ENCODE data around the gene PEX1.
"Not testable (repeated sequence)": the region's sequence is repeated elsewhere in the genome, so short reads cannot be mapped to it uniquely, and the experiment has no call there.

Gene PEX1

DNA sequence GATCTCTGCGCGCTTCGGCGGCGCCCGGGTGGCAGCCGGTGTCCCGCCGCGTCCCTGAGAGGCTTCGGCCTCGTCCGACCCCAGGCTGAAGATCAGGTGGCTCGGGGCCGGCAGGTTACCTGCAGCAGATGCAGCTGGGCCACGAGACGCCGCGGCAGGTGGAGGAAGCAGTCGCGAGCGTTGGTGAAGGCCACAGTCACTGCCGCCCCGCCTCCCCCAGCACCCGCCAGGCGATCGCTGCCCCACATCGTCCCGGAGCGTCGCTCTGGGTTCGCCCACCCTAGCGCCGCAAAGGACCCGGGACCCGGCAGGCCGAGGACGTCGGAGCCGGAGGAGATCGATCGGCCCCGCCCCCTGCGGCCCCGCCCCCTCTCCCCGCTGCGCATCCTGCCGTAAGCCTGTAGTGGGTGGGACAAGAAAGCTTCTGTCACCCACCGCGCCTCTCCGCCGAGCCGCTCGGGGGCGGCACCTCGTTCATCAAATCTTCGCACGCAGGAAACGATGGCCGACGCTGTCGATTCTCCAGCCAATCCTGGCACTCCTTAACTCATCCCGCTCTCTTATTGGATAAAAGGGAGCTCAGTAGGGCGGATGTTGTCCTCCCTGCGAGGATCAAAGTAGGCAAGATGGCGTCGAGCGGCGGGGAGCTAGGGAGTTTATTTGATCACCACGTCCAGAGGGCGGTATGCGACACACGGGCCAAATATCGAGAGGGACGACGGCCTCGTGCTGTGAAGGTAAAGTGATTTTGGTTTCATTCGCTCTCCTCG is at the start of gene PEX1, which contains the start of gene RBM48:
PEX1 (minus strand) TSS at position 333 of the 770 bp plus-strand sequence; CDS start at position 248, 85 bp downstream.
RBM48 (plus strand) TSS at position 608 of the 770 bp plus-strand sequence; CDS start at position 627, 19 bp downstream.
- DNase-seq = peak; percentile 99 to 100

DNA sequence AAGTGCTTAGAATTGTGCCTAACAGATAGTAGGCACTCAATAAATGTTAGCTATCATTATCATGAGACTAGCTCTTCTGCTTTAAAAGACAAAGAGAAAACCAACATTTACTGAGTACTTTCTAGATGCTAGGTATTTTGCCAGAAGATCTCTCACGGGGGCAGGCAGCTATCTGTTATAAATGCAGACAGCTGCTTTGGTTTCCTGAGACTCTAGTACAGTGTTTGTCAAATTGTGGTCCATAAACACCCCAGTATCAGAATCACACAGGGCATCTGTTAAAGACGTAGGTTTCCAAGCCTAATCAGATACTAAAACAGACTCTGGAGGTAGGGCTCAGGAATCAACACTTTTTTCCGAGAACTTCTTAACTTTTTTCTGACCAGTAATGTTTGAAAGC is 48.0 kb upstream of the PEX1 start:
- DNase-seq = no peak

DNA sequence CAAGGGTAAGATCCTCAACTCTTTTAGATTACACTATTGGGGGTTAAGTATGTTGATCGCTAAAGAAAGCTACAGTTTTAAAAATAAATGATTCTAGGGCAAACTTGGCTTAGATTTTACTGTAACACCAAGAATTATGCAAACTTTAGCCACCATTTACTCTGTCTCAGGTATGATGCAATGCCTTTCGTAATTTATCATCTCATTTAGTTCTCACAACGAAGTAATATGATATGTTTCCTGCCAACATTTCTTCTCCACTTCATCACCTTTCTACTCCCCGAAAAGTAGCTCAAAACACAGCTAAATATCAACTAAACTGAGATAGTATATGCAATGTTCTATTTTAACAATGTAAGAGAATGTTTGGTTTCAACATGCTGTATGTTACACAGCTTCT is 40.8 kb upstream of the PEX1 start:
- DNase-seq = no peak

DNA sequence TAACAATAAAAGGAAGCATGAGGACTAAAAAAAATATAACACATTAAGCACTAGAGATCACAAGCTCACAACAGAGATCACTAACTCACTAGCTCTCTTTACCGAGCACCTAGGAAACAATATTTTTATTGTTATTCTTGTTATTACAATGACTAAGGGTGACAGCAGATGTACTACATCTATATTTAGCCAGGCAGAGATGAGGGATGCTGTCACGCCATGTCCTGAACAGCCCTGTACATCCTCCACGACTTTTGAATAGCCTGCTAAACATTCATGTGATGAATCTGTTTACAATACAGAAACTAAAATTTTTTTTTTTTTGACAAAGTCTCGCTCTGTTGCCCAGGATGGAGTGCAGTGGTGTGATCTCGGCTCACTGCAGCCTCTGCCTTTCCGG is 39.1 kb upstream of the PEX1 start:
- DNase-seq = no peak

DNA sequence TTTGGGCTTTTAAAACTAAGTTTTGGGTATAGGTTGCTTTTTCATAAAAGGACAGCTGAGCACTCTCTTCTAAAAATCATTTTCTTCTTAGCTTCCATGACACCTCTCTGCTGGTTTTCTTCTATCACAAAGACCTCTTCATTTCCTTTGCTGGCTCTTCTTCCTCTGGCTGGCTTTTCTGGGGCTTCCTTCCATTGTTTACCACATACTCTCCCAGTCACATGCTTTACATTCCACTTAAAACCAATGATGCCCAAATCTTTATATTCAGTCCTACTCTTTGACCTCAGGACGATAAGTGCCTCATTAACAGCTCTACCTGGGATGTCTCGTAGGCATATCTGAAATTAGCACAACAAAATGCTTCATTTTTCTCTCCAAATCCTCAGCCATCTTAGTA is 35.0 kb upstream of the PEX1 start:
- no peak for DNase-seq

DNA sequence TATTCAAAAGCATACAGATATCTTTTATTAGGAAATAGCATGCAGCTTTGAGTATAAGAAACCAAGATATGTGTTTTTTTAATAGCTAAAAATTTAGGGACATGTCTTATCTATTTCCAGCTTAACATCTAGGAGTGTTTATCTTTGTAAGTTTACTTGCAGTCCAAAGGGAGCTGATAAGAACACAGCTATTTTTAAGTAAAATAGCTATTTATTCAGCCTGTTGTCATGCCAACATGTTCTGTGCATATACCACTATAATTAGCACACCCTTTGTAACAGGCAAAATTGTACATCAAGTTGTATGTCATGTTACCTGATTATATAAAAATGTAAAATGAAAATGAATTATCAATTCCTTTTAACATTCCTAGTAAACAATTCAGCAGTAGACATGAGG is 32.3 kb upstream of the PEX1 start:
- DNase-seq = no peak

DNA sequence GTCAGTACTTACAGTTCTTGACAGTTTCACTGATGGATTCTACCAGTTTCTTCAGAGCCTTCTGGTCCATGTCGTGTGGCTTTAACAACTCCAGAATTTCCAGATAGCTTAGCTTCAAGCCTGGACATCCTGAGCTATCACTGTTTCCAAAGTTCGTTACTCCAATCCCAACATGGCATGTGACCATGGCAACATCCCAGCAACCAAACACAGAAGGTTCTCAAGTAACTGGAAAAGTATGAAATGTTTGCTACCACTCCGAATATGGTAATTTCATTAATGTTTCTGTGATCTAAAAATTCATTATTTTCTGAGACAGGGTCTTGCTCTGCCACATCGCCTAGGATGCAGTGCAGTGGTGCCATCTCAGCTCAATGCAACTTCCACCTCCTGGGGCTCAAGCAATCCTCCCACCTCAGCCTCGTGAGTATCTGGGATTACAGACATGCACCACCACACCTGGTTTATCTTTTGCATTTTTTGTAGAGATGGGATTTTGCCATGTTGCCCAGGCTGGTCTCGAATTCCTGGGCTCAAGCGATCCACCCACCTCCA is 29.6 kb upstream of the PEX1 start:
- DNase-seq = no peak

DNA sequence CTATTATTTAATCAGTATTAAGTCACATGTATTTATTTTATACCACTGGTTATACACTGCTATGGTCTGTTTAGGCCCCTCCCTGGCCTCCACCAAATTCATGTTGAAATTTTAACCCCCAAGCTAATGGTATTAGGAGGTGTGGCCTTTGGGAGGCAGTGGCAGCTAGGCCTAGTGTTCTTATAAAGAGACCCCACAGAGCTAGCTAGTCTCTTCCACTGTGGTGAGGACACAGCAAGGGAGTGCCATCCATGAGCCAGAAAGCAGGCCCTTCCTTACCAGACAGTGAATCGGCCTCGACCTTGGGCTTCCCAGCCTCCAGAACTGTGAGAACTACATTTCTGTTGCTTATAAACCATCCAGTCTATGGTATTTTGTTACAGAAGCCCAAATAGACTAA is 28.9 kb upstream of the PEX1 start:
- no peak for DNase-seq

DNA sequence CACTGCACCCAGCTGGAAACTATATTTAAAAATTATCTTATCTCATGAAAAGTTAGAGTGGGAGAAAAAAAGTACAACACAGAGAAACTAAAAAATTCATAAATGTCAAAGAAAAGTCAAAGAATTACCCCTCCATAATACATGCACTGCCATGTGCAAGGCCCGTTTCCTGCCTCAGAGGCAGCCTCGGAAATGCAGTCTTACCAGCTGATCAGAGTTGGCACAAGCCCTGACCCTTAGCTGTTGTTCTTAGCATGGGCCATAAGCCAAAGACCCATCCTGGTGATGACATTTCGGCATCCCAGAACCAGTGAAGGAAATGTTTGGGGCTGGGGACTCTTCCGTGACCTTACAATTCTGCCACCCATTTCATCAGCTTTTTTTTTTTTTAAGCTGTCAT is 21.9 kb upstream of the PEX1 start:
- no peak for DNase-seq

DNA sequence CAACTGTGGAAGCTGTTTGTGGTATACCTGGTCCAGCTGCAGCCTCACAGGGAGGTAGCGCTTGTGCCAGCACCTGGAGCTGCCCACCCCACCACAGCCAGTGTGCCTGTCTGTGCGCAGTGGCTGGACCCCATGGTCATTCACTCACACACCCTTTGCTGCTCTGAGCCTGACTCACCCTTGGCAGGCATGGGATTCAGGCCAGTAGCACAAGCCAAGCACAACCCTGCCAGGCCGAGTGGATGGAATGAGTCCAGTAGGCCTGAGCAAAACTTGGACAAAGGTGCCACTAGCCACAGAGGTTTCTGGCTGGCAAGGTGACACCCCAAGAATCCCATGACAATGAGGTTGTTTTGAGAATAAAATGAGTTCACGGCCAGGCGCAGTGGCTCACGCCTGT is 19.3 kb upstream of the PEX1 start:
- no peak for DNase-seq

DNA sequence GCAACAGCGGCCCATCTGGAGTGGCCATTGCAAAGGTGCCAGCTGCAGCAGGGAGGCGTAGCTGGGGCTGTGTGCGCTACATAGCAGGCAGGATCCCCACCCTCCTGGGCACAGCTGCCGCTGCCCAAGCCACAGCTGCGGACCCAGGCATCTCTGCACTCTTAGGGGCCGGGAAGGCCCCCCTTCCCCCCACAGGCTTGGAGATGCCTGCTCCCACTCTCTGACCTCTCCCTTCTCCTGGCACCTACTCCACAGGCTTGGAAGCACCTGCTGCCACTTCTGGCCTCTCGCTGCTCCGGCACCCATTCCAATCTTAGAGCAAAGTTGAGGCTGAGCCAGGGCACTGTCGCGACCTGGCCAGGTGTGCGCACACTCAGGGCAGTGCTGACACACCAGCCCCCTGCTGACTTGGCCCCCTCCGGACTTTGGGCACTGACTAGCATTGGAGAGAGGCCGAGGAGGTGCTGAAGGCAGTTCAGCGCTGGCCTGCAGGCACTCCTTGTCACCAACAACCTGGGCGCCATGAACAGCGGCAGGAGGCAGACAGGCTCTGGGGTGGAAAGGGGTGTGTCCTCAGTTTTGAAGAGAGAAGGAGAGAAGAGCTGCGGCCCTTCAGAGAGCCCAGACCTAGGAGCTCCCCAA is 18.7 kb upstream of the PEX1 start:
- DNase-seq = no peak

DNA sequence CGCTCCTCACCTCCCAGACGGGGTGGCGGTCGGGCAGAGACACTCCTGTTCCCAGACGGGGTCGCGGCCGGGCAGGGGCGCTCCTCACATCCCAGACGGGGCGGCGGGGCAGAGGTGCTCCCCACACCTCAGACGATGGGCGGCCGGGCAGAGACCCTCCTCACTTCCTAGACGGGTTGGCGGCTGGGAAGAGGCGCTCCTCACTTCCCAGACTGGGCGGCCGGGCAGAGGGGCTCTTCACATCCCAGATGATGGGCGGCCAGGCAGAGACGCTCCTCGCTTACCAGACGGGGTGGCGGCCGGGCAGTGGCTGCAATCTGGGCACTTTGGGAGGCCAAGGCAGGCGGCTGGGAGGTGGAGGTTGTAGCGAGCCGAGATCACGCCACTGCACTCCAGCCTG is 16.8 kb upstream of the PEX1 start:
- DNase-seq = not testable (repeated sequence)

DNA sequence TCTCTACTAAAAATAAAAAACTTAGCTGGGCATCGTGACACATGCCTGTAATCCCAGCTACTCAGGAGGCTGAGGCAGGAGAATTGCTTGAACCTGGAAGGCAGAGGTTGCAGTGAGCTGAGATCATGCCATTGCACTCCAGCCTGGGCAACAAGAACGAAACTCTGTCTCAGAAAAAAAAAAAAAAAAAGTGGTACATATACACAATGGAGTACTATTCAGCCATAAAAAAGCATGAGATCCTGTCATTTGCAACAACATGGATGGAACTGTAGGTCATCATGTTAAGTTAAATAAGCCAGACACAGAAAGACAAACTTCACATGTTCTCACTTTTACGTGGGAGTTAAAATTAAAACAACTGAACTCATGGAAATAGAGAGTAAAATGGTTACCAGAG is 15.2 kb upstream of the PEX1 start:
- not testable (repeated sequence) for DNase-seq

DNA sequence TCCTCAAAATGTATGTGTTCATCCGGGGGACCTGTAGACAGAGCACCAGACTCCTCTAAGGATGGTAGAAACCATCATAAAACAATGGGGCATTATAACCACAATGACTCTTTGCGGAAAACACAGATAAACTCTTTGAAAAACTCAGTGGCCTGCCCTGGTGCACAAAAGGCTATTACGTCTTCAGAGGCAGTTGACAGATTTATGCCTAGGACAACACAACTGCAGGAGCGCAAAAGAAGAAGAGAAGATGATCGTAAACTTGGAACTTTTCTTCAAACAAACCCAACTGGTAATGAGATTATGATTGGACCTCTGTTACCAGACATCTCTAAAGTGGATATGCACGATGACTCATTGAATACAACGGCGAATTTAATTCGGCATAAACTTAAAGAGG is 6.3 kb upstream of the PEX1 start:
- peak in 1 of 2 experiments; percentile 2 for DNase-seq

DNA sequence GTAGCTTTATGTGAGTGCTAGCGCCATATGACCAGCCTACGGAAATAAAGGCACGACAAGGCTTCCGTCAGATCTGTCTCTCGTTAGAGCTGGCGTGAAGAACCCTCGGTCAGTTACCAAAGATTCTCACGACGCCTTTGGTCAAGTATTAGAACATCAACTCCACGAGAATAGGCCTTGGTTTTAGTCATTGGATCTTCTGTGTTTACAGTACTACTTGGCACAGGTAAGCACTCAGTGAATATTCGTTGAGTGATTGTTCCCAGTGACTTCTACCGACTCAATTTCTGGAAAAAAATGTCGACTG is 591 bp upstream of the PEX1 start:
- DNase-seq = no peak

DNA sequence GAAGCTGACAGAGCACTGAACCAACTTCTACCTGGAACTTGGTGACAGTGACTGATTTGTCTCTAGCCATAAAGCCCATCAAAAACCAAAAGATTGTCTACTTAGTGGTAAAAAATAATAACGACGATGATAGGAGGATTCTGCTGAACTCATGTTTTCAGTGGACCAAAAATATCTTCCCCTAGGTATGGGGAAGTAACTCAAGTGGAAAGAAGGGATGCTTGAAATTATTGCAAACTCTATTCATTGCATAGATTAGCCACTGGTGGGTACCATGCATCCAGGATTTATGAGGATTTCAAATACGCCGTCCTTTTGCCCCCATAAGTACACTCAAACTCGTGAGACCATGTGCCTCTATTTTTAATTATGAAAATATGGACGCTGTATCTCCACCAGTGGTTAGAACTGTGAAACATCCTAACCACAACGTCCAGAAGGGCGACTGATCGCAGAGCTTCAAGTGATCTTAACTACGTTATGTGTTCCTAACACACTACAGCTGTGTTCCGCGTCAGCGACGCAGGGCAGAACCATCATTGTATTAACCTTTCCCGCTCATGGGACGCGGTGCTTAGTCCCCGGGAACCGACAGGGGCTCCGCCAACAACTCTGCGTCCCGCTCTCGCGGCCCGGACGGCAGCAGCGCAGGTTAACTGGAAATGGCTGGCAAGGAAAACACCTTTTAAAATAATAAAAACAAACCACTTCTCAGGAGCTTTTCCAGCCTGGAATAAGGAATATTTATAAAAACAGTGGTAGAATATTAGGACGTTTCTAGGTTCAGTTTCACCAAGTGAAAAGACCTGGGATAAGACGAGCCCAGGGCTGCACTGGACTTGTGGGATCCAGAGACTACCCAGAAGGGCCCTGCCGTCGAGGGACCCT is 776 bp downstream of the PEX1 start:
- peak; percentile 29 to 39 for DNase-seq

DNA sequence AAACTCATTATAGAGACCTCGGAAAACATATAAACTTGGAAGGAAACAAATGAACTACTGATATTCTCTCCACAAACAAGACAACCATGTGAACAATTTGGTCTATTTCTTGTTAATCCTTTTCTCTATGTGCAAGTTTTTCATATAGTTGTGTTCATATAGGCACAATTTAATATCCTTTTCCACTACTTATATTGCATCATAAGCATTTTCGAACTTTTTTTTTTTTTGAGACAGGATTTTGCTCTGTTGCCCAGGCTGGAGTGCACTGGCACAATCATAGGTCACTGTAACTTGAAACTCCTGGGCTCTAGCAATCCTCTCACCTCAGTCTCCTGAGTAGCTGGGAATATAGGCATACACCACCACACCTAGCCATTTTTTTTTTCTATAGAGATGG is 5.2 kb downstream of the PEX1 start:
- DNase-seq = no peak

DNA sequence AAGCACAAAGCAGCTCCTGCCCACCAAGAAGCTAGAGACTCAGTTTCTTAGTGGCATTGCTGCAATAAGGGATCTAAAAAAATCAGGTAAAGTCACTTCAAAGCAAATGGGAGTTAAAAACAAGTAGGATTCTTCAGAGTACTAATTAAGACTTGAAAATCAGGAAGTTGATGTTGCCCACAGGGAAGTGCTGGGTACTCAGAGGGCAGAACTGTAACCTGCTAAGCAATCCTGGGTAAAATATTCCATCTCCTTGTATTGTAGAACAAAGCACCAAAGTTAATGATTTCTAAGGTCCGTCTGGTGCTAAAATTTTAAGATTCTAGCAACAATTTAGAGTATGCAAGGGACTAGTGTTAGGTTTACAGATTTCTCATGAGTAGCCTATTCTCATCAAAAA is 8.3 kb downstream of the PEX1 start:
- DNase-seq = no peak

DNA sequence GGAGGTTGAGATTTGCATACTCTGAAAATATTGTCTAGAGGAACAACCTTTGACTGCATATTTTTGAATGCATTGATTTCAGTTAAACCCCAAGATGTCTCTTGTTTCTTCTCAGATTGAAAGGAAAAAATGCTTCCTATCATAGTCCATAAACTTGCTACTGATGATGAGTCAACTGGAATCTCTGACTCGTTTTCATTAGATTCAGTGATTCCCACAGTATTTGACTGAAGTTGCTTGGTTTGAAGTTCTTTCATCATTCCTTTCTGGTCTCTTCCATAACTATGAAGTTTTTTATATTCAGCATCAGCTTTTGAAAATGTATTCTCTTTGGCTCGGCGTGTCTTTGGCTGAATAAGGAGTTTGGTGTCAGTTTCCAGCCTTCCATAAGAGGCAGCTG is 10.7 kb downstream of the PEX1 start:
- DNase-seq = no peak

DNA sequence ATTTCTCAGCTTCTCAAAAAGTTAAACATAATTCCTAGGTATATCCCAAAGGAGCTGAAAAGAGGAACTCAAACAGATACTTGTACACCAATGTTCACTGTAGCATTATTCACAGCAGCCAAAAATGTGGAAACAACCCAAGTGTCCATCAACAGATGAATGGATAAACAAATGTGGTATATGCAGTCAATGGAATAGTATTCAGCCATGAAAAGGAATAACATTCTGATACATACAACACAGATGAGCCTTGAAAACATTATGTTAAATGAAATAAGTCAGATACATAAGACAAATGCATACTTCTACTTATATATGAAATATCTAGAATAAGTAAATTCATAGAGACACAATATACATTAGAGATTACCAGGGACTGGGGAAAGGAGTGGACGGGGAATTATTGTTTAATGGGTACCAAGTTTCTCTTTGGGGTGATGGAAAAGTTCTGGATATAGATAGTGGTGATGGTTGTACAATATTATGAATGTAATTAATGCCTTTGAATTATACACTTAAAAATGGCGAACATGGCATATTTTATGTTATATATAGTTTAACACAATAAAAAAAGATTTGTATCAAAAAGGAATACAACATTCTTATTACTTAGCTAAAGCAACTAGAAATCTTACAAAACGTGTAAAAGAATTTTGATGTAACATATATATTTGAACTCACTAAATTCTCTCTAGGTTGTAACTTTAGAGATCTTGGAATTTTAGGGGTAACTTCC is 15.0 kb downstream of the PEX1 start:
- no peak for DNase-seq

DNA sequence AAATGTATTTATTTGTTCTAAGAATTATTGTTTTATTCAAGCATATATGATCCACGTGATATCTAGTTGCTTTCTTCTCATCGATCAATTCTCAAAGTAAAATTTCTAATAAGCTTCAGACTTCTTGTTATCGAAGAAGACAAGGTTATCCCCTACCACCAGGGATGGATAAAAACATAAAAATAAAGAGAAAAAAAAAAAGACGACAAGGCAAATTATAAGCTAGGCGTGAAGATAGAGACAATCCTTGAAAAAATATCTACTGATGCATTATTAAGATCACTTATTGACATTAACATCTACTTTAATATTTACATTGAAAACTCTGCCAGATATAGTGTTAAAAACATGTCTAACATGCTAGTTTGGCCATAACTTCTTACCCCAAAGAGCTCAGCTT is 19.4 kb downstream of the PEX1 start:
- no peak for DNase-seq

DNA sequence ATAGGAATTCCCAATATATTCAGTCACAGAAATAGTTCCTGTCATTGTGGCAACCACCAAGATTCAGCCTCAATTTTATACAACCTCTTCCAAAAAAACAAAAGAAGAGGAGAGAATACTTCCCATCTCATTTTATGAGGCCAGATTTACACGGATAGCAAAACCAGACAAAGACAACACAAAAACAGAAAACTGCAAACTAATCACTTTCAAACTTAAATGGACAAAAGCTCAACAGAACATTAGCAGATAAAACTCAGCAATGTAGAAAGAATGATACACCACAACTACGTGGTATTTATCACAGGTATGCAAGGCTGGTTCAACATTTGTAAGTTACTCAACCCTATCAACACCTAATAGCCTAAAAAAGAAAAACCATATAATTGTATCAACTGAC is 22.0 kb downstream of the PEX1 start:
- no peak for DNase-seq

DNA sequence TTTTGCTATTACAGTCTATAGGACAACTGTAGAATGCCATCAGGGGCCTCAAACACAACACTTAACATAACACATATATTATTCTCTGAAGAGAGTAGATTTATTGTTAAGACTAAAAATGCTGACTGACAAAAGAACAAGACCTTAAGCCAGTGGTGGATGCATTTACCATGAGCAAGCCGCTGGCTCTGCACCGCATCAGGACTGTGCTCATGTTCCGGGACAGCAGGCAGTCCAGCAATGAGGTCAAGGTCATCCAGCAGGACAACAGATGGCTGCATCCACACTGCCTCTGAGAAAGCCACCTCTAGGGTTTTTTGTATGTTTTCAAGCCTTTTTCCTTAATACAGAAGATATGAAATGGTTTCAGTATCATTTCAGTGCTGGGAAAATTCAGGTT is 23.8 kb downstream of the PEX1 start:
- DNase-seq = no peak
